Anterior cingulate cortex (tissue), 58 donors: Measurements from ENCODE around the gene CDC37L1.
A peak's percentile ranks its signal among the peaks of the same experiment; 100 is the strongest.

Experiments used
- DNase-seq, 58 donors: peaks; one replicate each; lab custom pipeline; 2025; lab: John Stamatoyannopoulos, UW

CDC37L1 gene

DNA sequence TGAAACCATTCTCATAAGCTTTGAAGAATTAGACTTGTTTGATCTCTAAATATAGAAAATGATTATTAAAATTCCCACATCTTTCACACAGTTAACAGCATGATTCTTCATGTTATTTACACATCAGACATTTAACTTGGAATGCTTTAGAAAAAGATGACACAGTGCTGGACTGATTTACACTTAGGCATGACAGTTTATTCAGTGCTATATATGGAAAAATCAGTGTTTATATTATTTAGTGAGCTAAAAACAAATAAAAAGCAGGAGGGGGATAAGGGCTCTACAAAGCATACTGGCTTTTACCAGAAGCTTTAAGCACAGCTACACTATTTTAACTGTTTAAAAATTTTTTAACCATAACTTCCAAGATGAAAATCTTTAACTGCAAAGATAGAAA lies 30.0 kb downstream of the CDC37L1 start:
- no peak for DNase-seq

DNA sequence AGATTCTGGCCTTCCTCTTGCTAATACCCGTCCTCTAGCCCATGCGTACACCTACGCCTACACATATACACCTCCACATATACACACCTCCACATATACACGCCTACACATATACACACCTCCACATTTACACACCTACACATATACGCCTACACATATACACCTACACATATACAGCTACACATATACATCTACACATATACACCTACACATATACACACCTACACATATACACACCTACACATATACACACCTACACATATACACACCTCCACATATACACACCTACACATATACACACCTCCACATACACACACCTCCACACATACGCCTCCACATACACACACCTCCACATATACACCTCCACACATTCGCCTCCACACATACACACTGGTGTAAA lies 34.5 kb downstream of the CDC37L1 start:
- DNase-seq: no peak

DNA sequence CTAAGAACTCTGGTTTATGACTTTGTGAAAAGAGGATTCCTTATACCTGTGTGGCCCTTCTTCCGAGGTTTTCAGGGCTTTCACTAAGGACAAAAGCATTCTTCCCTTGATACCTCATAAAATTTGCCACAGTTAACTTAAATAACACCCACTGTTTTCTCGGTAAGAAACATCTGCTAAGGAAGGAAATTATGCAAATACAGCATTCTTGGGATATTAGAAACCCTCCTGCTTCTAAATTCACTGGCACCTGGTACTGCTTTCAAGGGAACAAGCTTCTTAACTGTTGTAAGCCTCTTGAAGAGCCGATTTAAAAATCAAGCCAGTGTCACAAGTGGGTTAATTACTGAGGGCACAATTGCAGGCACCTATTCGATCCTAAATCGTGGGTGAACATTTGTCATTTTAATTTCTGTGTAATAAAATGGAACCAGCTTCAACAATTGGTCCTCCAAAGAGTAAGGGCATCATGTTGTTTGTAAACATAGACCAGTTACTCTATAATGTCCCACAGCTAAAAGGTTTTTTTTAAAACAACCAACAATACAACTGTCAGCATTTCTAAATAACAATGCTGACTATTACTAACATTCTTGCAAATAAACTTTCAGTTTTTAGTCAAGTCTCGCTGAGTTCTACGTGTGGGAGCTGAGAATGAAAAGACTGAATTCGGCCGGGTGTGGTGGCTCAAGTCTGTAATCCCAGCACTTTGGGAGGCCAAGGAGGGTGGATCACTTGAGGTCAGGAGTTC lies 35.1 kb downstream of the CDC37L1 start:
- DNase-seq: no peak

DNA sequence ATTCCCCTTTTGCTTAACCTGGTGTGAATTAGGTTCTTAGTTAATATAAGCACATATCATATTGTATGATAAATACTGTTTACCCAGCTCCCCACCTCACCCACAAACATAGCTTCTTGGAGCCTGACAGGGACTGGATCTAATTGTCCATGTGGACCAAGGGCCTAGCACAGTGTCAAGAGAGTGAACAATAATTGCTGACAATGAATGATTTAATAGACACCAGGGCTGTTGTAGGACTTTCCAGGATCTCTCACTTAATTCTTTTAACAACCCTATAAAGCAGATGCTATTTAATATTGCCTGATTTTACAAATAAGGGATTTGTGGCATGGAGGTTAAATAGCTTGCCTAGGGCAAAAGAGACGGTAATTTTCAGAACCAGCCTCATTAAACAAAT lies 36.8 kb downstream of the CDC37L1 start:
- DNase-seq: no peak

DNA sequence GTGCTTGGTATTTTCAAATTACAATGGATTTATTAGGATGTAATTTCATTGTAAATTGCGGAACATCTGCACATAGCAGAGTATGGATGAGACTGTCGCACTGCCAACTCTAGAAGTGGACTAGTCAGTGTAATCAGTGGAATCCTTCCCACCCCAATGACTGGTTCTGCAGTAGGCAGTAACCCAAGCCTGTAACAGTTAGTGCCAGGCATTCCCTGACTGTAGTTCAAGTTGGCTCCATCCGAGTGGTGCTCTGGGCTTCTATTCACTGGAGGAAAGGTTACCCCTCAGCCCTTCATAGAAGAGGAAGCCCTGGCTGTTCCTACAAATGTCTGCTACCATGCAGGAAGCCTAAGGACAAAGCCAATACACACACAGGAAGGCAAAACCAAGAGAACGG lies 38.4 kb downstream of the CDC37L1 start:
- DNase-seq: peak in 12 of 58 donors; percentile 2 to 54 (median 10)

DNA sequence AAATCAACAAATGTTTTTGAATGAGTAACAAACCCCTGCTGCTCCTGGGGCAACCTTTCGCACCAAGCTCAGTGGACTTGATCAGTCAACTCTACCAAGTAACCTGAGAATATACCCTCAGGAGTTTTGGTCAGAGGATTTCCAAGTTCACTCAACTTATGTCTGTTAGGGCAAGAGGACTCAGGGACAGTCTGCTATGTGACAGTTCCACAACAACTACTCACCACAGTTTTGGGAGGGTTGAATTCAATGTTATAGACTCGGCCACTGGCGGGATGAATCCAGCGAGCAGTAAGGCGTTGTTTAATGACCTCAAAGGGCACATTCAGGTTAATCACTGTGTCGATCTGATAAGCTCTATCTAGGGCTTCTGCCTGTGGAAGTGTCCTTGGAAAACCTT lies 39.5 kb downstream of the CDC37L1 start:
- DNase-seq: no peak

DNA sequence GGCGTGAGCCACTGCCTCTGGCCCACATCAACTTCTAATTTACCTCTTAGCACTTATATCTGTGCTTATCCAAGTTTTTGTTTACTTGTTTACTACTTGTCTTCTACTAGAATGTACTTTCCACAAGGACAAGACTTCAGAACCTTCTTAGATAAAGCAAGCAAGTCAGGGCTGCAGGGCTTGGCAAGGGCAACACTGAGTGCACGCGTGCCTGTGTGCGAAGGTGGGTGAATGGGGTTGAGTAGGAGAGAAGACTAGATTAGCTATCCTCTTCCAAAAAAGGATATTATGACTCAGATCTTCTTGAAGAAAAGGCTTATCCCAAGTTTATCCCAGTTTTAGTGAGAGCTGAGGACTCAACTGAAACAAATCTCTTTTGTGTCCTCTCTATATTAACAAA lies 42.4 kb downstream of the CDC37L1 start:
- no peak for DNase-seq

DNA sequence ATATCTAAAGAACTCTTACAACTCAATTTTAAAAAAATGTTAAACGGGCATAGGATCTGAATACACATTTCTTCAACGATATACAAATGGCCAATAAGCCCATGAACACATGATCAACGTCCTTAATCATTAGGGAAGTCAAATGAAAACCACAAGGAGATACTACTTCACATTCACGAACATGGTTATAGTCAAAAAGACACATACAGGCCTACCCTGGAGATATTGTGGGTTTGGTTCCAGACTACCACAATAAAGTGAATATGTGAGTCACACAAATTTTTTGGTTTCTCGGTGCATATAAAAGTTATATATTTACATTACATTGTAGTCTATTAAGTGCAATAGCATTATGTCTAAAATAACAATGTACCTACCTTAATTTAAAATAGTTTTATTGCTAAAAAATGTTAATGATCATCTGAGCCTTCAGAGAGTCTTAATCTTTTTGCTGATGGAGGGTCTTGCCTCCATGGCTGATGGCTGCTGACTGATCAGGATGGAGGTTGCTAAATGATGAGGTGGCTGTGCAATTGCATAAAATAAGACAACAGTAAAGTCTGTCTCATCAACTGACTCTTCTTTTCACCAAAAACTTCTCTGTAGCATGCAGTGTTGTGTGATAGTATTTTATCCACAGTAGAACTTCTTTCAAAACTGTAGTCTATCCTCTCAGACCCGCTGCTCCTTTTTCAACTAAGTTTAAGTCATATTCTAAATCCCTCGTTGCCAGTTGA lies 46.5 kb downstream of the CDC37L1 start:
- DNase-seq: no peak

DNA sequence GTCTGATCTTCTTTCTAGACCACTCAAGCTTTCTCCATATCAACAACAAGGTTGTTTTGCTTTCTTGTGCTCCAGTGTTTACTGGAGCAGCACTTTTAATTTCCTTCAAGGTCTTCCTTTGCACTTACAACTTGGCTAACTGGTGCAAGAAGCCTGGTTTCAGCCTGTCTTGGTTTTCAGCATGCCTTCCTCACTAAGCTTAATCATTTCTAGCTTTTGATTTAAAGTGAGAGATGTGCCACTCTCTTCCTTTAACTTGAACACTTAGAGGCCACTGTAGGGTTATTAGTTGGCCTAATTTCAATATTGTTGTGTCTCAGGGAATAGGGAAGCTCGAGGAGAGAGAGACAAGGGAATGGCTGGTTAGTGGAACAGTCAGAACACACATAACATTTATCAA lies 48.2 kb downstream of the CDC37L1 start:
- no peak for DNase-seq

DNA sequence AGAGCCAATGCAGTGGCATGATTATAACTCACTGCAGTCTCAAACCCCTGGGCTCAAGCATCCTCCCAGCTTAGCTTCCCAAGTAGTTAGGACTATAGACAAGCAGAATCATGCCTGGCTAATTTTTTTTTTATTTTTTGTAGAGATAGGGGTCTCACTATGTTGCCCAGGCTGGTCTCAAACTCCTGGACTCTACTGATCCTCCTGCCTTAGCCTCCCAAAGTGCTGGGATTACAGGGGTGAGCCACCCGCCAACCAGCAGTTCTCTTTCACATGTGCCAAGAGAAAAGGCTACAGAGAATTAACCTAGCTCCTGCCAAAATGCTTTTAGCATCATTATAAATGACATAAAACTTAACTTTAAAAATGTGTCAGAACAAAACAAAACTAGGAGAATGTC lies 53.5 kb downstream of the CDC37L1 start:
- no peak for DNase-seq

DNA sequence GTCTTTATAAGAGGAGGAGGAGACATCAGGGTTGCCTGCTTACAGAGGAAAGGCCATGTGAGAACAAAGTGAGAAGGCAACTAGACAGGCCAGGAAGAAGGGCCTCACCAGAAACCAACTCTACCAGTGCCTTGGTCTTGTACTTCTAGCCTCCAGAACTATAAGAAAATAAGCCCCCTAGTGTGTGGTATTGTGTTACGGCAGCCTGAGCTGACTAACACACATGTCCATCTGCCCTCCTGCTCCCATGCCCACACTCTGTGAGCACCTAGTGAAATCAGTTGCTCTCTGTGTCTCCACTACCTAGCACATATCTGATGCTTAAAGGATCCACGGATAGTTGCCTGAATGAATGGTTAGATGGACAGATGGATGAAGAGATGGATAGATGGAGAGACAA lies 54.8 kb downstream of the CDC37L1 start:
- no peak for DNase-seq

DNA sequence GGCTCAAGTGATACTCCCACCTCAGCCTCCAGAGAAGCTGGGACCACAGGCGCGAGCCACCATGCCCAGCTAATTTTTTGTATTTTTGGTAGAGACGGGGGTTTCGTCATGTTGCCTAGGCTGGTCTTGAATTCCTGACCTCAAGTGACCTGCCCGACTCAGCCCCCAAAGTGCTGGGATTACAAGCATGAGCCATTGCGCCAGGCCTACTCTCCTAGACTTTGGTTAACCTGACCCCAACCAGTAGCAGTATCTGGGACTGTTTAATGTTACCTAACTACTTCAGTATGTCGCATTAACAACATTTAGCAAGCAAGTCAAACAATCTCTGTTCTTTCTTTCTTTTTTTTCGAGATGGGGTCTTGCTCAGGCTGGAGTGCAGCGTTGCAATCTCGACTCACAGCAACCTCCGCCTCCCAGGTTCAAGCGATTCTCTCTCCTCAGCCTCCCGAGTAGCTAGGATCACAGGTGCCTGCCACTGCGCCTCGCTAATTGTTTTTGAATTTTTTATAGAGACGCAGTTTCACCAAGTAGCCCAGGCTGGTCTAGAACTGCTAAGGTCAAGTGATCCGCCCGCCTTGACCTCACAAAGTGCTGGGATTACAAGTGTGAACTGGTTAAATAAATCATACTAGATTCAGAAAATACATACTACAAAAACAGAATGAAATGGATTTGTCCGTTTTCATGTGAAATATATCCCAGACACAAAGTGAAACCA lies 59.7 kb downstream of the CDC37L1 start:
- no peak for DNase-seq

DNA sequence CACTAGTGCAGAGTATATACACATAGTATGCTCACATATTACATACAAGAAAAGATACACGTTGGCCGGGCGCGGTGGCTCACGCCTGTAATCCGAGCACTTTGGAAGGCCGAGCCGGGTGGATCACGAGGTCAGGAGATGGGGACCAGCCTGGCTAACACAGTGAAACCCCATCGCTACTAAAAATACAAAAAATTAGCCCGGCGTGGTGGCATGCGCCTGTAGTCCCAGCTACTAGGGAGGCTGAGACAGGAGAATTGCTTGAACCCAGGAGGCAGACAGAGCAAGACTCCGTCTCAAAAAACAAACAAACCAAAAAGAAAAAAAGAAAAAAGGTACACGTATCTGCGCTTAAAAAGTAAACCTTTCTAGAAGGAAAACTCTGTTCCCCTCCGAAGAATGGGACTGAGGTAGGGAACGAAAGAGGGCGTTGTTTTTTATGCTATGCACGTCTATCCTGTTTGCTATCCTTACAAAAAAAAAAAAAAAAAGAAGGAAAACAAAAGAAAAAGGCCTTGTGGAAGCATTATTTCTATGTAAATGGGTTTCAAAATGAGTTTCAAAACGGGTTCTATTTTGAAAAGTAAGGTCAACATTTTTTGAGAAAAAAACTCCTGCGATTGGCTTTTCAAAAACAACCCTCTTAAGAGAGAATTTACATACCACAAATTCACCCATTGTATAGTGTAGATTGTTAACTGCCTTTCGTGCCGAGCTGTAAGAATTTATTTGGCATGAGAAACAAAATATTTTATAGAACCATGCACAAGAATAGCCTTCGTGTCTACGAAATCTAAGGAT lies 60.4 kb downstream of the CDC37L1 start:
- DNase-seq: no peak

DNA sequence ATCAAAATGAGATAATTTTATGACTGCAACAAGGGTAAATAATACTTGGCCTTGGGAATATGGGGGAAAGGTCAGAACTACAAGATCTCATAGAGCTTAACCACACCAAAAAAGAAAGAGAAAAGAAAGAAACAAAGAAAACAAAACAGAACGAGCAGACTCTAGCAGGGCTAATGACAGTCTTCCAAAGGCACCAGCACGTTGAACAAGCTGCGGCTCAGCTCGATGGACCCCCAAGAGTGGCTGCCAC lies 60.9 kb downstream of the CDC37L1 start:
- no peak for DNase-seq

DNA sequence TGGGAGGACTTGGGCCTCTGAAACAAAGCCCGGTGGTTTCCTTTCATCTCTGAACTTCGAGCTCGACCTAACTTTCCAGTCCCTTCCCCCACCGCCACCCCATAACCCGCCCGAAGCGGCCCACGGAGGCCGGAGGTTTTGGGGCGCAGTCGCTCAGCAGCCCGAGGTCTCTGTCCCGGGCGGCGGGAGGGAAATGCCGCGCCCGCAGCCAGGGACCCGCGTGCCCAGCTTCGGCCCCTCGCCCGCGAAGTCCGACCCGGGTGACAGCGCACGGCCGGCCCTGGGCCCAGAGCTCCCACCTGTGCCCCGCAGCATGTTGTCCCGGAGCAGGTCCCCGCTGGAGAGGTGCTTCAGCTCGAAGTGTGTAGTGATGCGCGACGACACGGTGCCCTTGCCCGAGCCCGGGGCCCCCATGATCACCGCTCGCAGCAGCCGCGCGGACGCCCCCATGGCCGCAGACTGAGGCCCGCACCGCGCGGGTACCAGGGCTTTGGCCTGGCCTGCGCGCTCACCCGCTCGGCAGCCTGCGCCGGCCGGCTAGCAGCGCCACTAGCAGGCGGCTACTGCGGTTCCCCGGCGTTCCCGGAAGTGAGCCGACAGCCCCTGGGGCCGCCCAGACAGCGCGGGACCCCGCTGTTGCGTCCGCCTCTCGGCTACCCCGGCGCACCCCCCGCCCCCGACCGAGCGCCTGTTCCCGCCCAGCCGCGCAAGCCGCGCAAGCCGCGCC lies 61.4 kb downstream of the CDC37L1 start, which contains the start of gene AK3:
AK3 (minus strand) TSS at position 565 of the 727 bp plus-strand sequence; CDS start at position 450, 115 bp downstream.
- DNase-seq: peak in 56 of 58 donors; percentile 9 to 88 (median 75)

DNA sequence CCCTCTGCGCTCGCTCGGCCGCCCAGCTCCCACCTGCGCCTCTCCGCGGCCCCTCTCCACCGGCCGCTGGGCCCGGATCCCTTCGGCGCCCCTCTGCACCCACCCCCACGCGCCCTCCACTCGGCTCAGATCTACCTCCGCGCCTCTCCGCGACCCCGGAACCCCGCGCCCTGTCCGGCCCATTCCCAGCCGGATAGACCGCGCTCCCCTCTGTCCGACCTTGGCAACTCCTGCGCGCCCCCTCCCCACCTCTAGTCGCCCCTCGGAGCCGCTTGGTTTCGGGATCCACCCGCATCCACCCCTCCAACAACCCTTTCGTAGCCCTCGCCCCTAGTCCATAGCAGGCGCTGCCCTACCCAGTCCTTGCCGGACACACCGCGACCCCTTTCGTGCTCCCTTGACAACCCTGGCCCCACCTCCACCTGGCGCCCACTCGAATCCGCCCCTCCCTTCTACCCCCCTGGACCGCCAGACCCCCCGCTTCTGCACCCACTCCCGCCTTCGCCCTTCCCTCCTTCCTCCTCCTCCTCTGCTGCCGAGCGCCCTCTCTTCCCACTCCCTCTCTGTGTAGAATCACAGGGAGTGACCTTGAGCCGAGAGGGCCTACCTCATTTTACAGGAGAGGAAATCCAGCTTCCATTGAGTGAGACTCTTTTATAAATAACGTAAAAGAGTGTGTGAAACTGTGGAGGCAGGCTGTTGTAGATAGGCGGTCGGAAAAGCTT lies 62.2 kb downstream of the CDC37L1 start:
- peak in 41 of 58 donors; percentile 14 to 68 (median 38) for DNase-seq

DNA sequence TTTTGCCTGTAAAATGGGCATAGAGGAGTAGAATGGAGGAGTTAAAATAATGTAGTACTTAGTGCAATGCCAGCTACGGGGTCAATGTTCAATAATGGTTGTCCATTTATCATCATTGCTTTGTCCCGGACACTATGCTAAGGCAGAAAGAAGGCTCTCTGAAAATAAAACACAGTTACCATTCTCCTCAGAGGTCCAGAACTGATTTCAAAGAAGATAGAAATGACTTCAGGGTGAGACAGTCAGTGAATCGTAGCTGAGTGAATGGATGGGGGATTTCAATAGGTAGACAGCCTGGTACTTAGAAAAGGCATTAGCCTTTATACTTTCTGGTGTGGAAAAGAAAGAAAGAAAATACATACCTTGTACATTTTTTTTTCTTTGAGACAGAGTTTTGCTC lies 62.9 kb downstream of the CDC37L1 start:
- DNase-seq: no peak

DNA sequence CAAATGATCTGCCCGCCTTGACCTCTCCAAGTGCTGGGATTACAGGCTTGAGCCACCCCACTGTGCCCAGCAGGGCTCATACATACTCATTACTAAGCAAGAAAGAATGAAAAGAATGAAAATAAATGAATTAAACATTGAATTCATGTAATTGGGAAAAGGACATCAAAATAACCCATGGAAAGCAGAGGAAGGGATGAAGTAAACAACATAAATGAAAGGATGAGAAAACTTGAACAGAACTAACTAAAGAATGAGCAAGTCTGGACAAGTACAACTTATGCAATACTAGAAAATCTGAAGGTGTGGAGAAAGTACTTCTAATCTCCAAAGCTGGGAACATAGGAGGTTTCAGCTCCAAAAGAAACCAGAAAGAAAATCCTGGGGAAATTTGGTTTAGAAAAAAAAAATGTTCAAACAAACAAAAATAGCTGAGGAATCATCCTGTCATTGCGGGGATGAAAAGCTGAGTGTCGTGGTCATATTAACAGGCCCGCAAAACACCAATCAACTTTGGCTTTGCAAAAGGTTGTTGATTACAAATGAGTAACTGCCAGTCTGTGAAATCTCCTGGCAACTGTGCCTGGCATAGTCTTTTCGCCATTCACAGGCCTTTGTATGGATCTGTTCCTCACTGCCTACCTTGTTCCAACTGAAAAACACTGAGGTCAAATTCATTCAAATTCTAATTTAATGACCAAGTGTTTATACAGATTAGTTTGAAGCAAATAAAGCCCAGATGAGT lies 63.9 kb downstream of the CDC37L1 start:
- DNase-seq: peak in 1 of 58 donors; percentile 8
